Spinal cord (tissue), 10 donors: ENCODE data around the gene ZSCAN23. TPM values are rescaled to one million over a fixed set of nuclear protein-coding genes. Genes with fewer than 3 reads are reported as not detected.
A peak's percentile ranks its signal among the peaks of the same experiment; 100 is the strongest.
"Not testable (repeated sequence)": the region's sequence is repeated elsewhere in the genome, so short reads cannot be mapped to it uniquely, and the experiment has no call there.

Experiments
- DNase-seq, 6 donors: peaks; one replicate each; pipeline versions ENCODE4 v3.0.0 to v3.0.0-alpha.2; 2013 to 2015; ENCODE audit warnings: low spot score in 6 of 6, low read depth in 4 of 6
- H3K27ac ChIP-seq: one replicate; pipeline ENCODE4 v1.5.1; 2013; ENCODE audit warnings: low read depth, low read length, control low read depth
- H3K27me3 ChIP-seq: one replicate; pipeline ENCODE4 v1.6.1; 2013; ENCODE audit warnings: low read length; ENCODE audit not compliant: control insufficient read depth, insufficient read depth
- H3K36me3 ChIP-seq: one replicate; pipeline ENCODE4 v1.6.1; 2013; ENCODE audit warnings: low read length; ENCODE audit not compliant: control insufficient read depth, insufficient read depth
- H3K4me1 ChIP-seq: one replicate; pipeline ENCODE4 v1.6.1; 2013; ENCODE audit warnings: low read length; ENCODE audit not compliant: control insufficient read depth, insufficient read depth
- H3K4me3 ChIP-seq: one replicate; pipeline ENCODE4 v1.5.1; 2013; ENCODE audit warnings: low read depth, low read length, control low read depth
- H3K9me3 ChIP-seq: one replicate; pipeline ENCODE4 v1.6.1; 2013; ENCODE audit warnings: low read length; ENCODE audit not compliant: control insufficient read depth, insufficient read depth
- WGBS: methylation state at CpG from one replicate; pipeline ENCODE4 v1.1.5; 2013; ENCODE audit warnings: missing lambda C conversion rate; ENCODE audit not compliant: insufficient coverage; 5-methylcytosine and 5-hydroxymethylcytosine counted together
- polyA plus RNA-seq, 2 donors: library from polyadenylated mRNA; unstranded; fragments of 120-200 nt; gene quantifications; one replicate each; pipeline ENCODE4 v1.2.1, GENCODE V29; 2013; ENCODE audit not compliant: insufficient read length in 2 of 2
- total RNA-seq, 2 donors: library from RNA; depleted of rRNA in 1 of 2; stranded (reverse); fragments of 120-200 nt in 1 of 2; fragments of >200 nt in 1 of 2; gene quantifications; one replicate each; pipeline versions ENCODE4 v1.2.3 to v1.2.4, GENCODE V29; 2013 to 2014
- donor health status: healthy.

ZSCAN23 gene
- total and polyA plus RNA-seq, 4 donors, result 5.5 to 9.9 (median 8.1) TPM

GRCh38 chr6:28410767-28411166, 32.5 kb downstream of the ZSCAN23 start:
- Histone ChIP-seq H3K4me3 (no peak overlapping the region), H3K27ac (no peak overlapping the region), H3K4me1 (no peaks in the 10 kb centered on the region), H3K36me3 (no peaks in the 10 kb centered on the region), H3K27me3 (no peaks in the 10 kb centered on the region), H3K9me3 (no peaks in the 10 kb centered on the region)
- no peak for DNase-seq
- 100% methylated on average over 1 of the region's 2 CpGs for WGBS

- WGBS, result no CpG with 5 or more reads among the region's 5 CpGs
- no peak overlapping the region for H3K27ac ChIP-seq
- DNase-seq, result no peak
Measured at GRCh38 chr6:28408076-28408802, 35.1 kb downstream of the ZSCAN23 start.

GRCh38 chr6:28407401-28407800, 35.9 kb downstream of the ZSCAN23 start:
- WGBS, result 43% methylated on average over 2 of the region's 2 CpGs

More at GRCh38 chr6:28408076-28408802, 35.1 kb downstream of the ZSCAN23 start:
- H3K4me3 ChIP-seq, result no peak overlapping the region
- H3K9me3 ChIP-seq, result no peaks in the 10 kb centered on the region
- no peaks in the 10 kb centered on the region for H3K36me3 ChIP-seq
- H3K27me3 ChIP-seq, result no peaks in the 10 kb centered on the region
- no peaks in the 10 kb centered on the region for H3K4me1 ChIP-seq

GRCh38 chr6:28403923-28404322, 39.4 kb downstream of the ZSCAN23 start:
- DNase-seq, H3K4me3 ChIP-seq, H3K27ac ChIP-seq, H3K36me3 ChIP-seq, H3K9me3 ChIP-seq, H3K27me3 ChIP-seq, H3K4me1 ChIP-seq: not testable (repeated sequence)
- no CpG with 5 or more reads among the region's 5 CpGs for WGBS

More at GRCh38 chr6:28407401-28407800, 35.9 kb downstream of the ZSCAN23 start:
- no peaks in the 10 kb centered on the region for H3K9me3 ChIP-seq
- DNase-seq, result no peak
- H3K27me3 ChIP-seq, result no peaks in the 10 kb centered on the region
- H3K36me3 ChIP-seq, result no peaks in the 10 kb centered on the region
- H3K4me1 ChIP-seq, result no peaks in the 10 kb centered on the region
- H3K4me3 ChIP-seq, result no peak overlapping the region
- H3K27ac ChIP-seq, result no peak overlapping the region

- WGBS, result 20% methylated on average over 1 of the region's 2 CpGs
- no peak for DNase-seq
- no peak overlapping the region for H3K27ac ChIP-seq
- H3K27me3 ChIP-seq, result peaks cover 4% of the 10 kb centered on the region
- no peaks in the 10 kb centered on the region for H3K36me3 ChIP-seq
- no peak overlapping the region for H3K4me3 ChIP-seq
- peaks cover 11% of the 10 kb centered on the region for H3K4me1 ChIP-seq
- H3K9me3 ChIP-seq, result no peaks in the 10 kb centered on the region
Measured at GRCh38 chr6:28402197-28402596, 41.1 kb downstream of the ZSCAN23 start.

GRCh38 chr6:28401172-28401571, 42.1 kb downstream of the ZSCAN23 start:
- no peak for DNase-seq
- peaks cover 4% of the 10 kb centered on the region for H3K36me3 ChIP-seq
- H3K27me3 ChIP-seq, result peaks cover 4% of the 10 kb centered on the region
- WGBS, result no CpG with 5 or more reads among the region's 1 CpG
- peaks cover 14% of the 10 kb centered on the region for H3K4me1 ChIP-seq
- no peak overlapping the region for H3K27ac ChIP-seq
- no peak overlapping the region for H3K4me3 ChIP-seq
- no peaks in the 10 kb centered on the region for H3K9me3 ChIP-seq

- Histone ChIP-seq H3K9me3 (no peaks in the 10 kb centered on the region), H3K4me3 (peak overlapping the region; percentile 86), H3K36me3 (peaks cover 4% of the 10 kb centered on the region), H3K4me1 (peaks cover 14% of the 10 kb centered on the region), H3K27me3 (peaks cover 4% of the 10 kb centered on the region), H3K27ac (peak overlapping the region; percentile 89)
- DNase-seq, result no peak
- no CpG with 5 or more reads among the region's 8 CpGs for WGBS
Measured at GRCh38 chr6:28400122-28400451, 43.2 kb downstream of the ZSCAN23 start.

GRCh38 chr6:28399350-28400121, 43.8 kb downstream of the ZSCAN23 start, which contains the start of gene ZSCAN12:
TSS of gene ZSCAN12 (minus strand) at chr6:28399747. CDS start at chr6:28398405, 1,342 bp downstream.
- Histone ChIP-seq H3K9me3 (no peaks in the 10 kb centered on the region), H3K4me1 (peaks cover 14% of the 10 kb centered on the region), H3K36me3 (peaks cover 4% of the 10 kb centered on the region), H3K27me3 (peaks cover 4% of the 10 kb centered on the region), H3K4me3 (peak within 1 kb of the TSS; percentile 86), H3K27ac (peak within 1 kb of the TSS; percentile 89)
- peak; percentile 80 to 97 (median 85) for DNase-seq
- WGBS, result 0% methylated on average over 42 of the region's 49 CpGs

- WGBS, result no CpG with 5 or more reads among the region's 4 CpGs
- no peak for DNase-seq
- H3K4me1 ChIP-seq, result peaks cover 14% of the 10 kb centered on the region
- H3K9me3 ChIP-seq, result no peaks in the 10 kb centered on the region
- peaks cover 7% of the 10 kb centered on the region for H3K36me3 ChIP-seq
- no peaks in the 10 kb centered on the region for H3K27me3 ChIP-seq
- H3K27ac ChIP-seq, result no peak overlapping the region
- H3K4me3 ChIP-seq, result no peak overlapping the region
Measured at GRCh38 chr6:28395918-28396317, 47.4 kb downstream of the ZSCAN23 start.
